ENCODE results near the gene CEP104. TPM values are rescaled to one million over a fixed set of nuclear protein-coding genes. Genes with fewer than 3 reads are reported as not detected.
A peak's percentile ranks its signal among the peaks of the same experiment; 100 is the strongest.

CEP104 gene
- total RNA-seq, 4 donors from 2014 or later = 20.2 to 31.7 (median 25.7) TPM

DNA sequence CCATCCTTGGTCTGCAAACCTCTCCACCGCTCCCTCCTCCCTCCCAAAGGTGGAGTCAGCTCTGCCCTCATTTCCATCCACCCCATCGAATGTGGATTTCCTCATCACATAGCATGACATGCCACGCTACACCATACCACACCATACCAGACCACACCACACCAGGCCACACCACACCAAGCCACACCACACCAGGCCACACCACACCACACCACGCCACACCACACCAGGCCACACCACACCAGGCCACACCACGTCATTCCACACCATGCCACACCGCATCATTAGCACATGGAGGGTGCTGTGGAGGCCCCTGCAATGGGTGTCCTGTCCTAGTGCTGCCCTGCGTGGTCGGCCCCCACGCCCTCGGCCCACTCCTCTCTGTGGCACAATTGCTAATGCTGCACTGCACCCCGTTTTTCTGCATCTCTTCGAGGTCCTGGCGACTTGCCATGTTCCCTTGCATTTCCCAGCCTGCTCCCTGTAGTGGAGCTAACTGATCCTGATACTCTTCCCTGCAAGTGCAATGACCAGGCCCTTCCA is 11.5 kb upstream of the CEP104 start:
- DNase-seq (ENCODE audit: low spot score) = no peak
- peak; percentile 53 for ATAC-seq (ENCODE audit: low FRiP score)
- TF ChIP-seq, protein P1, sequence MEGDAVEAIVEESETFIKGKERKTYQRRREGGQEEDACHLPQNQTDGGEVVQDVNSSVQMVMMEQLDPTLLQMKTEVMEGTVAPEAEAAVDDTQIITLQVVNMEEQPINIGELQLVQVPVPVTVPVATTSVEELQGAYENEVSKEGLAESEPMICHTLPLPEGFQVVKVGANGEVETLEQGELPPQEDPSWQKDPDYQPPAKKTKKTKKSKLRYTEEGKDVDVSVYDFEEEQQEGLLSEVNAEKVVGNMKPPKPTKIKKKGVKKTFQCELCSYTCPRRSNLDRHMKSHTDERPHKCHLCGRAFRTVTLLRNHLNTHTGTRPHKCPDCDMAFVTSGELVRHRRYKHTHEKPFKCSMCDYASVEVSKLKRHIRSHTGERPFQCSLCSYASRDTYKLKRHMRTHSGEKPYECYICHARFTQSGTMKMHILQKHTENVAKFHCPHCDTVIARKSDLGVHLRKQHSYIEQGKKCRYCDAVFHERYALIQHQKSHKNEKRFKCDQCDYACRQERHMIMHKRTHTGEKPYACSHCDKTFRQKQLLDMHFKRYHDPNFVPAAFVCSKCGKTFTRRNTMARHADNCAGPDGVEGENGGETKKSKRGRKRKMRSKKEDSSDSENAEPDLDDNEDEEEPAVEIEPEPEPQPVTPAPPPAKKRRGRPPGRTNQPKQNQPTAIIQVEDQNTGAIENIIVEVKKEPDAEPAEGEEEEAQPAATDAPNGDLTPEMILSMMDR (IDR thresholded peaks at IDR 0.05) = no peak

DNA sequence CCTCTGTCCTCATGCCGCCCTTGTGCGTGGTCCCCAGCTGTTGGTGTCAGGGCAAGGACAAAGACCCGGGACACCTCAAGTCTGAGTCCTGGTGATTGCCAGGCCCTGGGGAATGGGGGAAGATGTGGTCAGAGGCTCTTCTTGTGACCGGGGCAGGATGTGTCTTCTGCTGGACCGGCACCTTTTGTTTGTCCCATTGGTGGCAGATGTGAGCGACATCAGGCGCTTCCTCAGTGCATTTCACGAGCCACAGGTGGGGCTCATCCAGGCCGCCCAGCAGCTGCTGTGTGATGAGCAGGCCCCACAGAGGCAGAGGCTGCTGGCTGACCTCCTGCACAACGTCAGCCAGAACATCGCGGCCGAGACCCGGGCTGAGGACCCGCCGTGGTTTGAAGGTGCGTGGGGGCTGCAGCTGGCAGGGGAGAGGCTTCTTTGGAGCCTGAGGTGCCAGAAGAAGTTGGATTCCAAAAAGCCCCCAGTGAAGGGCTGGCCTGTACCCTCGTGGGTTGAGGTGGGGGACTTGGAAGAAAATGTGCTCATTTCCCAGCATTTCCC is 8.7 kb upstream of the CEP104 start:
- DNase-seq (ENCODE audit: low spot score) (no peak), ATAC-seq (ENCODE audit: low FRiP score) (no peak)
- TF ChIP-seq, protein P1 (IDR thresholded peaks at IDR 0.05) = no peak

DNA sequence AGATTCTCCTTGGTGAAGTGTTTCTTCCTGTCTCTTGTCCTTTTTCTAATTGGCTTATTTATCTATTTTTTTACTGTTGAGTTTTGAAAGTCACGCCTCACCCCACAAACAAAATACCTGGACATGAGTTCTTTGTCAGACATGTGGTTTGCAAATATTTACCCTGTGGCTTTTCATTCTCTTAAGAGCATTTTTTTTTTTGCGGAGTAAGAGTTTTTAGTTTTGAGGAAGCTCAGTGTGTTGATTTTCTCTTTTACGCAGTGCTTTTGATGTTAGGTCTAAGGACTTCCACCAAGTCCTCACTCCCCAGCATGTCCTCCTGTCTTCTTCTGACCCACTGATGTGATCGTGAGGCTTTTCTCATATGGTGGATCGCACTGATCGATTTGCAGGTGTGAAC is 7.9 kb upstream of the CEP104 start:
- DNase-seq (ENCODE audit: low spot score) (no peak), ATAC-seq (ENCODE audit: low FRiP score) (no peak)
- TF ChIP-seq, protein P1 (IDR thresholded peaks at IDR 0.05) = no peak

DNA sequence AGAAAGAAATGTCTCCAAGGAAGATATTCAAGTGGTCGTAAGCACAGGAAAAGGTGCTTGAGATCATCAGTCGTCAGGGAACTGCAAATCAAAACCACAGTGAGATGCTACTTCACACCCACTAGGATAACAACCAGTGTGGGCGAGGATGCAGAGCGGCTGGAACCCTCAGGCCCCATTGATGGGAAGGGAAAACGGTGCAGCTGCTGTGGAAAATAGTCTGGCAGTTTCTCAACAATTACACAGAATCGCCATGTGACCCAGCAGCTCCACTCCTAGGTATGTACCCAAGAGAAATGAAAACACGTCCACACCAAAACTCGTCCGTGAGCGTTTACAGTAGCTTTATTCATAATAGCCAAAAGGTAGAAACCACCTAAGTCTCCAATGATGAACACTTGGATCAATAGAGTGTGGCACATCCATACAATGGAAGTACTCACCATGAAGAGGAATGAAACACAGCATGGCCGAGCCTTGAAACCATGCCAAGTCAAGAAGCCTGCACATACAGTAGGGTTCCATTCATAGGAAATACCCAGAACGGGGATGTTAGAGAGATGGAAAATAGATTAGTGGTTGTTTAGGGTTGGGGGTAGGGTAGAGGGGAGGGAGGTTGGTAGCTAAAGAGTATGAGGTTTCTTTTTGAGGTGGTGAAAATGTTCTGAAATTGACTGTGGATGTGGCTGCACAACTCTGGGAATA is 6.4 kb upstream of the CEP104 start:
- DNase-seq (ENCODE audit: low spot score) = no peak
- ATAC-seq (ENCODE audit: low FRiP score) = no peak
- TF ChIP-seq, protein P1 (IDR thresholded peaks at IDR 0.05) = no peak

DNA sequence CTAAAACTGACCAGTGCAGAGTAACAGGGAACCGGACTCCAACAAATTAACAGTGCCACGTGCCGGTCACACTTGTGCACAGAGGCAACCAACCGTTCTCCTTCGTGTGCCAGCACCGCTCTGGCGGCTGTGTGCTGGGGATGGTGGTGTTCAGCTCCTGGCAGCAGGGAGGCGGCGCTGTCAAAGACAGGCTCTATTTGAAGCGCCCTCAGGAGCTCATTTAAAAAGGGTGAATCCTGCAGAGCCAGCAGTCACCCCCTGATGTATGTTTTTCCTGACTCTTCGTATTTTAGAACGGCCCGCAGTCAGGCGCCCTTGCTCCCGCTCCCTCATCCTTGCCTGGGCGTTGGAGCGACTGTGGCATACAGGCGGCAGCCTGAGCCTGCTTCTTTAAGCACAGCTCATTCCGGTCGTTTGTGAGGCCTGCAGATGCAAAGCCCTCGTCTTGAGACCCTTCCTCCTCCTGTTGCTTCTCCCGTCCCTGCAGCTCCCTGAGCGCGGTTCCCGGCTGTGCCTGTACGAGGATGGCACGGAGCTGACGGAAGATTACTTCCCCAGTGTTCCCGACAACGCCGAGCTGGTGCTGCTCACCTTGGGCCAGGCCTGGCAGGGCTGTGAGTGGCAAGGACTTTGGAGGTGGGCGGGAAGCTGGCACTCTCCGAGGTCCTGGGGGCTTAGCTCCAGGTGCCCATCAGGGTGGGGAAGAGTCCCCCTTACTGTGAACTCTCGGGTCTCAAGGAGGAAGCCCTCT is 1.4 kb upstream of the CEP104 start:
- ATAC-seq (ENCODE audit: low FRiP score) (no peak), DNase-seq (ENCODE audit: low spot score) (no peak)
- TF ChIP-seq, protein P1 (IDR thresholded peaks at IDR 0.05) = no peak

DNA sequence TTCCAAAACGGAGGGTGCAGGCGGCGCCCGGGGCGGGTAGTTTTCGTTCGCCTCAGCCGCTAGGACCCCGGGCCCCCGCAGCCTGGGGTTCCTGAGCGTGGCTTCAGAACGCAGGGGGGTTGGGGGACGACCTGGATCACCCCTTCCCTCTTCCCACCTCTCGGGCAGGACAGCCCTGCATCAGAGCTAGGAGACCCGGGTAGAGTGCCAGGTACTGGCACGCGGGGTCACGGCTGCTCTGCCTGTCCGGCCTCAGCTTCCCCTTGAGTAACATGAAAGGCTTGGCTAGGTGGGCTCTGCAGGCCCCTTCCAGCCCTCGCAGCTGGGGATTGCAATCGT is 749 bp upstream of the CEP104 start:
- ATAC-seq (ENCODE audit: low FRiP score) (no peak), DNase-seq (ENCODE audit: low spot score) (no peak)
- TF ChIP-seq, protein P1 (IDR thresholded peaks at IDR 0.05) = no peak

Measured in omental fat pad (tissue), 4 donors.